ENCODE measurements around the gene FIBP. TPM values are rescaled to one million over a fixed set of nuclear protein-coding genes. Genes with fewer than 3 reads are reported as not detected.
"Not testable (repeated sequence)": the region's sequence is repeated elsewhere in the genome, so short reads cannot be mapped to it uniquely, and the experiment has no call there.

Gene FIBP
- polyA plus RNA-seq, 12 donors = 51.1 to 68.4 (median 60.3) TPM; not detected in 1

GRCh38 chr11:65916391-65916790 is 28.1 kb upstream of the FIBP start:
- no peak for DNase-seq

- DNase-seq = no peak
Observed at GRCh38 chr11:65915821-65916251, 27.6 kb upstream of the FIBP start.

- DNase-seq = no peak
Observed at GRCh38 chr11:65915101-65915820, 27.0 kb upstream of the FIBP start.

DNA sequence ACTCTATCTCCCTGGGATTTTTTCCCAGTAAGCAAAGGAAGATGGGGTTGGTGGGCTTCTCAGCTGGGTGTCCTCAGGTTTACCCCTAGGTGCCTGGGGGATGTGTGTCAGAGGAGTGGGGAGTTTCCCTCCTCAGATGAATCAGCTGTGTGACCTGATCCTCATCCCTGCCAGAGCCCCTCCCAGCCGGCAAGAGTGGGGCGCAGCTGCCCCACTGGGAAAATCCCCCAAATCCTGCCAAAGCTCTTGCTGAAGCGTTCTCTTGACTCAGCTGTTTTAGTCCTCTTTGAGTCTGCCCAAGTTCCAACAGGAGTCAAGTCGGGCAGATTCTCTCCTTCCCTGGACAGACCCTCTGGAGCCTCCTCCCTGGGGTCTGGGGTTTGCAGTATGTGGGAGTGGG is 24.6 kb upstream of the FIBP start:
- no peak for DNase-seq

GRCh38 chr11:65911682-65912568 is 23.7 kb upstream of the FIBP start:
- no peak for DNase-seq

DNA sequence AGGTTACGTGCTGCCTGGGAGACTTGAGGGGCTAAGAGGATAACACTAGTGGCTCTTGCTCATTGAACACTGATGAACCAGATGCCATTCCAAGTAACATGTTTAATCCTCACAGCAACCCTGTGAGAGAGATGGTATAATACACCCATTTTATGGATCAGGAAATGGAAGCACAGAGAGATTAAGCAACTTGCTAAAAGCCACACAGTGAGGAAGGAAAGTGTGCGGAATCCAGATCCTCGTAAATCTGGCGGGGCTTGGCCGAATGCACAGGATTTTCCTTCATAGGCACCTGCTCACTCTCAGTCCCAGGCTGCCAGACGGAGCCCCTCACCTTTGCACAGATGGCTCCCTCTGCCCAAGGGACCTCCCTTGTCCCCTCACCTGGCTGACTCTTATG is 19.6 kb upstream of the FIBP start:
- DNase-seq = no peak

- DNase-seq = no peak
Observed at GRCh38 chr11:65906602-65907001, 18.3 kb upstream of the FIBP start.

GRCh38 chr11:65903715-65904114 is 15.4 kb upstream of the FIBP start:
- DNase-seq = no peak

- DNase-seq = no peak
Observed at GRCh38 chr11:65903068-65903481, 14.8 kb upstream of the FIBP start.

- no peak for DNase-seq
Observed at GRCh38 chr11:65900899-65901180, 12.6 kb upstream of the FIBP start.

GRCh38 chr11:65900125-65900898 is 12.0 kb upstream of the FIBP start, which contains the start of gene FOSL1:
TSS of gene FOSL1 (minus strand) at chr11:65900388. CDS start at chr11:65900339, 49 bp downstream.
- no peak for DNase-seq

DNA sequence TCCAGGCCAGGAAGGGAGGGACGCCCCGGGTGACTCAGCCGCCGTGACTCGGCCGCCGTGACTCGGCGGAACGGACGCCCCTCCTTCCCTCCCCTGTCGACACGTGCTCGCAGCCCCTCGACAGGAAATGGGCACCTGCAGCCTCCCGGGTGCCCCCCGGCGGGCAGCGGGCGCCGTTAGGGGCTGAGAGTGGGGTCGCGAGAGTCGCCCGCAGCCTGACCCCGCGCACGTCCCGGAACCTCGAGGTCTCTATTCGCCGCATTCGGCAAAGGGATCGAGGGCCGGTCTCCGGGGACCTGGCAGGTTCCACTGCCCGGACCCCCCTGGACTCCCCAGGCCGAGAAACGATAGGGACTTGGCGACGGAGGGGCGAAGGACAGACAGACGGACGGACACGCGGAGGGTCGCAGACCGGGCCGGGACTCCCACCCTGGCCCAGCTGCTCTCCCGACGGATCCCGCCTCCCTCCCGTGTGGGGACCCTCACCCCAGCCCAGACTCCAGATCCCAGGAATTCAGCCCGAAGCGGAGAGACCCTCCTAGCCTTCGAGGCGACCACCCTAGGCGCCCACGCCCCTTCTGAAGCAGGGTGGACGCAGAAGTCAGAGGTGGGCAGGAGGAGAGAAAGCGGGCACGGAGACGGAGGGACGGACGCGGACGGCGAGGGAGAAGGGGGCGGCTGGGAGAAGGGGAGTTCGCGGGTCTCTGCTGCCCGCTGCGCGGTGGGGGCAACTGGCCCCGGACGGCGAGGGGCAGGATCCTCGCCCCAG is 11.3 kb upstream of the FIBP start:
- DNase-seq = no peak

- no peak for DNase-seq
Observed at GRCh38 chr11:65898656-65899355, 10.5 kb upstream of the FIBP start.

DNA sequence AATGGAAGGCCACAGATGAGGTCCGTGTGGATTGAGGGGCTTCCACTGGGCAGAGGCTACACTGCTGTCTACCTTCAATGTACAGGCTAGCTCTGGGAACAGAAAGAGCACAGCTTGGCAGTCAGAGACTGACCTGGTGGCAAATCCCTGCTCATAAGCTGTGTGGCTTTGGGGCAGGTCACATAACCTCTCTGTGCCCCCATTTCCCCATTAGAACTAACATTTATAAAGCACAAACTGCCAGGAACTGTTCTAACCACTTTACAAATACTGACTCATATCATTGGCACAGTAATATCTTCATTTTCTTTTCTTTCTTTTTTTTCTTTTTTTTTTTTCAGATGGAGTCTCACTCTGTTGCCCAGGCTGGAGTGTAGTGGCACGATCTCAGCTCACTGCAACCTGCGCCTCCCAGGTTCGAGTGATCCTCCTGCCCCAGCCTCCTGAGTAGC is 8.8 kb upstream of the FIBP start:
- DNase-seq = no peak

GRCh38 chr11:65896034-65896999 is 8.0 kb upstream of the FIBP start:
- no peak for DNase-seq

DNA sequence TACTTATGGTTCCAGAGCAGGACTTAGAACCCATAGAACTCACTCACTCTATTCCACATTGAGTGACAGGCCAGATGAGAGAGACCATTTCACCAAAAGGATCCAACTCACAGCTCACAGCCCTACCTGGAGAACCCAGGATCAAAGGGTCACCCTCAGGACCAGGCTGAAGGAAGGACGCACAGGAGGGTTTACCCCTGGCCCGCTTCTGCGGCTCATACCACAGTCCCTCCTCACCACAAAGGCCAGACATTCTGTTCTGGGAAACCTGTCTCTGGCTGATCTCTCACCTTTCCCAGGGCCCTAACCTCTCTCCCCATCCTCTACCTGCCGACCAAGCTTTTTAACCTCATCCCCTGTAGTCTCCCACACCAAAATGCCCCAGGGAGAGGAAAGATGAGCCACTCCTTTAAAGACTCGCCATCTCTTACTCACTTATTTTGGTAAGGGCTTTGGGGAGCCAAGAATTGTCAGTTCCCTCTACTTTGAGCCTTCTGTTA is 7.3 kb upstream of the FIBP start:
- DNase-seq = no peak

DNA sequence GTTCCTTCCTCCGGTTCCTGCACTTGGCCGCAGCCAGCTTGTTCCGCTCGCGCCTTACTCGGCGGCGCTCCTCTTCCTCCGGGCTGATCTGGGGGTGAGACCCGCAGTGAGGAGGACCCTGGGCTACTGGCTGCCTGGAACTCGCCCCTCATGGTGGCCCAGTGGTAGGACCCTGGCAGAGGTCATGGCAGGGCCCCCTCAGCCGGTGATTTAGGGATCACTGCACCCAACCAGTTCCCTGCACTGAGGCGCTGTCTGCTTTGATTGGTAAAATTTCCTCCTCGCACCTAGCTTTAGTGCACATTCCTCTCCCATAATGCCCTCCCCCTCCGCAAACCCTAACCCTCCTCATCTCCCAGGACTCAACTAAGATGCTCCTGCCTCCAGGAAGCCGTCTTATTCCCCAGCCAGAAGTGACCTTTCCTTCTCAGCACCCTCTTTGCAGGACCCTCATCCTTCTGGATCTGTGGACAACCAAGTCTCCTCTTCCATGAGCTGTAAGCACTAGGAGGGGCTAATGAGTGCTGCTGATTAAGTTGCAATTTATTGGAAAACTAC is 5.8 kb upstream of the FIBP start:
- DNase-seq = no peak

DNA sequence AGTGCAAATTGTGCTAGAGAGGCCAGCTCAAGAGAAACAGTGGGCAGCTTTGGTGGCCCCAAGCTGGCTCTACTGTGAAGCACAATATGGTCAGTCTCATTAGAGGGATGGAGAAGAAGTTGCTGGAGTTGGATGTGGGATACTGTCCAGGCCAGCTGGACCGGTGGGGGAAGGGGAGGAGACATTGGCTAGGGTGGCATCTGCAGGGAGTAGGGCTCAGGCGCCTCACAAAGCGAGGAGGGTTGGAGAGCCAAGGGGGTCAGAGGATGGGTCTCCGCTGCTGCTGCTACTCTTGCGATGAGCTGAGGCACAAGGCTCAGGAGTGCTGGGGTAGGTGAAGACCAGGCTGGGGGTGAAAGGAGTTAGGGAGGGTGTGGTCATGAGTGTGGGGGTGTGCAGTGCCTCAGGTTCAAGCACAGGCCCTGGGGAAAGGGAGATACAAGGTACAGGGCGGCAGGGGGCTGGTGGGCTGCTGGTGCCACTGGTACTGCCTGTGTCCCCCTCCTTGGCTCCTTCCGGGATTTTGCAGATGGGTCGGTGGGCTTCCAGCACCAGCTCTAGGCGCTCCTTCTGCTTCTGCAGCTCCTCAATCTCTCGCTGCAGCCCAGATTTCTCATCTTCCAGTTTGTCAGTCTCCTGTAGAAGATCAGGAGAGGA is 4.5 kb upstream of the FIBP start:
- DNase-seq = no peak

DNA sequence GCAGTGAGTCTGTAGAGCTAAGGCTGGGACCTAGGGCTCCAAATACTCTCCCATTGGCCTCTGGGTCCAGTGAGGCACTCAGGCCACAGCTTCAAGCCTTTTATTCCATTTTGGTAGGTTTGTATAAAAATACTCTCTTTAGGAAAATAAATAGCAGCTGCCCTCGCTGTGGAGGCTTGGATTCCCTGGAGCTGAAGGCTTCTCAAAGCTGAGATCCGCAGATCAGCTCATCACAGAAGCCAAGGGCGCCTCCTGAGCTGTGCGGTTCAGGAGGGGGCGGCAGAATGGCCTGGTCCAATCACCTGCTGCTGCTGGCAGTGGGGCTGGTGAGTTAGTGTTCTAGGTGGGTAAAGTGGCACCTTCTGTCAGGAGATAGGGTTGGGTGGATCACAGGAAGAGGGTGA is 3.9 kb upstream of the FIBP start:
- DNase-seq = not testable (repeated sequence)

All from muscle of arm (tissue), 12 donors.